NT2/D1 (cell line): ENCODE measurements around the gene GPC6.

ENCODE experiments used
- YY1 ChIP-seq: IDR thresholded peaks from 2 replicates; pipeline ENCODE4 v1.6.1; 2011; ENCODE audit not compliant: insufficient read length, insufficient read depth
- ZNF274 ChIP-seq: IDR thresholded peaks from 2 replicates; pipeline ENCODE4 v1.6.1; 2011; ENCODE audit warnings: mild to moderate bottlenecking, low read depth, low read length

DNA sequence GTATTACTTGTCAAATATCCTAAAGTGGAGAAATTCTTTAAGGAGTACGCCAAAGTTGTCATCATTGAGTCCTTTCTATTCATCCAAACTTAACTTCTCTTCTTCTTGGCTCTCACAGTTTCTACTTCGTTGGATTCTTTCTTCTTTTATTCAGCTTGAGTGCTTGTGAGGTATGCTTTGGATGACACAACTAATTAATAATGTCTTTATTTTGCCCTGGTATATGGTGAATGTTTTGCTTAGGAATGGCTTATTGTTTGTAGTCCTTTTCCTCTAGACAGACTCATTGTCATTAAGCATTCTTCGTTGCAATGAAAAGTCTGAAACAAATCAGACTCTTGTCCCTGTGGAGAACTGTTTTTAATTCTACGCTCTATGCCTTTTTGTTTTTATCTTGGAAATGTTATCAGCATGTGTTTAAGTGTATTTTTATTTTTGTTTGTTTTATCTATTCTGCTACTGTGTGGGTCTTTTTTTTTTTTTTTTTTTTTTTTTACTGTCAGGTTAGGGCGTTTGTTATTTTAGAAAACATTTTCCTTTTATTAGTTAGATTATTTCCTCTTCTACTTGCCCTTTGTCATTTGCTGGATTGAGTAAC lies 471.5 kb downstream of the GPC6 start:
- TF ChIP-seq ZNF274 (no peak), YY1 (no peak)
